Occipital lobe (tissue), 2 donors: Measurements from ENCODE around the gene AKAP8L. TPM values are rescaled to one million over a fixed set of nuclear protein-coding genes. Genes with fewer than 3 reads are reported as not detected.
"Not testable (repeated sequence)": the region's sequence is repeated elsewhere in the genome, so short reads cannot be mapped to it uniquely, and the experiment has no call there.

ENCODE experiments used
- DNase-seq: peaks from one replicate; lab custom pipeline; 2025; lab: John Stamatoyannopoulos, UW
- total RNA-seq: library from RNA; depleted of rRNA; stranded (reverse); fragments of >200 nt; gene quantifications from one replicate; pipeline ENCODE4 v1.2.3, GENCODE V29; 2014

AKAP8L gene
- total RNA-seq, 1 donor from 2014 or later = 59.6 TPM

DNA sequence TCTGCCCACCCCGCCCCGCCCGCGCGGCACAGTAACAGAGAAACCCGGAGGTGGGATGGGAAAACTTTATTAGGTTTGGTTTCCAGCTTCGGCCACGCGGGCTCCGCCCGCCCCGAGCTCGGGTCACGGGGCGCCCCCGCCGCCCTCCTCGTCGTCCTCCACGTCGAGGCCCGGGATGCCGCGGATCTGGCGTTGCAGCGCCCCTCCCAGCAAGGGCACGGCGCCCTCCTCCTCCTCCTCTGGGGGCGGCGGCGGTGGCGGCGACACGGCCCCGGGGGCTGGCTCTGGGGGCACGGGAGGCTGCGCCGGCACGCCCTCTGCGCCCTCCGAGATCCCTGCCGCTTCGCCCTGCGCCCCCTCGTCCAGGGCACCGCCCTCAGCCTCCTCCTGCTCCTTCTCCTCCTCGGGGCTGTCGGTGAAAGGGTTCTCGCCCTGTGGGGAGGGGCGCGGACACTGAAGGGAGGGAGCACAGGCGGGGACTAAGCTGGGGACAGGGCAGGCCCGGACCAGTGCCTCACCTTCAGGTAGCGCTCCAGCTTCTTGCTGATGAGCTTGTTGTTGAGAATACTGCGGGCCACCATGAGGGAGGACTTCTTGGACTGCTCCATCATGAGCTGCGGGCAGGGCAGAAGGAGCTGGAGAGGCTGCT lies 38.7 kb downstream of the AKAP8L start:
- no peak for DNase-seq

DNA sequence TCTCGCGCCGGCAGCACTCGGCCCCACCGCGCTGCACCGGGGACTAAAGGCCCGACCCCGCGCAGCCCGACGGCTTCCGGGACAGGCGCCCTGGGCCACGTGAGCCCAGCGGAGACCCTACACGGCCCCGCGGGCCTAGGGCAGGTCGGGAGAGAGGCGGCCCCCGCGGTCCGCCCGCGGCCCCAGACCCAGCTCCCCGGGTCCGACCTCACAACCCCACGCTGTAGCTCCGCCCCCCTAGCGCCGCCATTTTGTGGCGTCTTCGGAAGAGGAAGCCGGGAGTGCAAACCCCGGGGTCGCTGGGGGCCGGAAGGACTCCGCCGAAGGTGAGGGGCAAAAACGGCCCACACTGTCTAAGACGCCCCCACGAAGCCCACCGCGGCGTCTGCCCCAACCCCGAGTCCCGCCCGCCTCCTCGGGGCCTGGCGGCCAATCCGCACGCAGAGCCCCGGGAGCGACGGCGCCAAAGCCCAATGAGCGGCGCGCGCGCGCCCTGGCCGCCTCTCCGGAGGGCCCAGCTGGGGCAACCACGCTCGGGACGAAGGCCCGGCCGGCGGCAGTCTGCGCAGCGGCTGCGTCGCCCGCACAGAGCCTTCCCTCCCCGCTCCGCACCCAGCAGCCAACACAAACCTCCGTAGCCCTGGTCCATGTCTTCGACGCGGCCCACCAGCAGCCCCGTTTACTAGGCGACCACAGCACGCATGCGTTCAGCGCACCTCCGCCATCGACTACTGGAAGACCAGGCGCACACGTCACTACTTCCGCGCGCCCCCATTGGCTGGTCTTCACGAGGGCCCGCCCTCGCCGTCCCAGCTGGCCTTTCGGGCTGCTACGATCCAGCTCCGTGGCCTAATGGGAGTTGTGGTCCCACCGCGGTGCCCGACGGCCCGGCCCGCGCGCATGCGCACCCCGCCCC lies 39.4 kb downstream of the AKAP8L start, which contains the start of gene AKAP8:
Gene AKAP8 (minus strand): TSS at position 705 of the 916 bp plus-strand sequence. CDS start 56 bp downstream, at position 649.
- DNase-seq = peak; percentile 95

DNA sequence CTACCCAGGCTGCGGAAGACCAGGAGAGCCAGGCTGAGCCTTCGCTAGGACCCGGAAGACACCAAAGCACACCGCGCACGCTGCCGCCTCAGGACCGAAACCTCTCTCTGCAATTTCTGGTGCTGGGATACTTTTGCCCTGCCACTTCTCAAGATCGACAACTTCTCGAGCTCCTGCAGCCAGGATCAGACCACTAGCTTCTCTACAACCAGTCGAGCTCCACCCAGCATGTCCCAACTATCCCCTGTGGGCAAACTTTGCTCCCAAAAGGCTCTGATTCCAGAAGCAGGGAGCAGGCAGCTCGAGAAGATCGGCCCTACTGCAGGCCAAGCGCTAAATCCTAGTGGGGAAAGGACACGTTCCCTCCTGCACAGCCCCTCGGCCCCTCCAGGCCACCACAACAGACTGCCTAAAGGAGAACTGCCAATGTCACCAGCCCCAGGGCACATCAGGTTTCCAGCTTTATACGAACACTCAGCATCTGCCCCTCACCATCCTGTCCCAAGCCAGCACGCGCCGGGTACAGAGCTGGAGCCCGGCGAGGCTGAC lies 40.2 kb downstream of the AKAP8L start:
- DNase-seq = no peak

DNA sequence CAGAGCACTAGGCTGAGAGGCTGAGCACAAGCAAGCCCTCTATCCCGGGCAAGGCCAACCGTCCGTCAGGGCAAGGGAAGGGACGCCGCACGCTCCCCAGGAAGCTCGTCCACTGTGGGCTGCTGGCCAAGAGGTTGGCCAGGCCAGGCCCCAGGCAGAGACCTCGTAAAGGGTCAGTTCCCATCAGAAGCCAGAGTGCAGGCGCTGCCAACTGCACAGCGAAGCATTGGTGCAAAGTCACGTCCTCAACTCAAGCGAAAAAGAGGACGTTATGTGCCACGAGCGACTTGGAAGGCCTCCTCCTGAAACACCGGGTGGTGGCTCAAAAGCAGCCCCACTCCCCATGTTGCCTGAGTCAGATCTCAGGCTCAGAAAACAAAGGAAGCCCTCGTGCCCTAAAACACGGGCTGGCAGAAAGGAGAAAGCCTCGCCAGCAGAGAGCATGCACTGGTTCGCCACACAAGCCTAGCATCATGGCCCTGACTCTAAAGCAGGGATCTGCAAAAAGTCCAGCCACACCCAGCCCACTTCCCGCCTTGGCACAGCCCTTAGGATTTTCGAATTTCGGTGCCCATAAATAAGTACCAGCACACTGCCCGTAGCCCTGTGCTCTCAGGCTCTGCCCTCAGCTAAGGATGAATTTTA lies 43.9 kb downstream of the AKAP8L start:
- no peak for DNase-seq

DNA sequence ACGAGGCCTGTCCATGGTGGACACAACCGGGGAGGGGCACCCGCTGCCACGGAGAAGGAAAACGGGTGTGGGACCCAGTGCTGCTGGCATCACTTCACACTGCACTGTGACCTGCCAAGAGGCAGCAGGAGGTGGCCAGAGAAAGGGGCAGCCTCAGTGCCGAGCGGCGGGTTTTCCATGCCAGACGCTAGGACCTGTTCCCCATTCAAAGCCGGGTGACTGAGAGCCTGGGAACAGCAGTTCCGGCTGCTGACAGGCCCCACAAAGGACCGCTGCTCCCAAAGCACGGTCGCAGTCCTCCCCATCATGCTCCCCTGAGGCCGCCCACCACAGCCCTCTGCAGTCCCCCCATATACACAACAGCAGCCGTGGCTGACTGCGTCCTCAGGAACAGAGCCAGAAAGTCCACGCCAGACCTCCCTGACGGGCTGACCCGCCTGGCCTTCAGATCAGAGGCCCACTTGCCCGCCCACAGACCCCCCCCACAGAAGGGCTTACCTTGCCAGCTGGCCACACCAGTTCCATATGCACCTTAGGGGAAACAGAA lies 44.6 kb downstream of the AKAP8L start:
- DNase-seq = no peak

DNA sequence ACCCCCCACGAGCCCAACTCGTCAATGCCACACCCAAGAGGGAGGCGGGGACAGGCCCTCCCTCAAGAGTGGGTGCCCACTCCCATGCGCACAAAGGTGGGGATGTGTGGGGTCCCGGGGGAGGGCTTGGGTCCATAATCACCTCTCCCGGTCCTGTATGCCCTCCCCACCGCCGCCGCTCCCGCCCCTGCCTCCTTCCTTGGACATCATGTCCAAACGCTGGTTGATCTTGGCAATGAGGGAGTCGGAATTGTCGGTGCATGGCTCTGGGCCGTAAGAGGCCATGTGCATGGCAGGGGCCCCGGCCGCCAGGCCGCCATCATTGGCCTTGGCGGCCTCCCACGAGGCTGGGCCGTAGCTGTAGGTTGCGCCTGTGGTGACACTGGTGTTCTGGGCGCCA lies 45.1 kb downstream of the AKAP8L start:
- DNase-seq = no peak

DNA sequence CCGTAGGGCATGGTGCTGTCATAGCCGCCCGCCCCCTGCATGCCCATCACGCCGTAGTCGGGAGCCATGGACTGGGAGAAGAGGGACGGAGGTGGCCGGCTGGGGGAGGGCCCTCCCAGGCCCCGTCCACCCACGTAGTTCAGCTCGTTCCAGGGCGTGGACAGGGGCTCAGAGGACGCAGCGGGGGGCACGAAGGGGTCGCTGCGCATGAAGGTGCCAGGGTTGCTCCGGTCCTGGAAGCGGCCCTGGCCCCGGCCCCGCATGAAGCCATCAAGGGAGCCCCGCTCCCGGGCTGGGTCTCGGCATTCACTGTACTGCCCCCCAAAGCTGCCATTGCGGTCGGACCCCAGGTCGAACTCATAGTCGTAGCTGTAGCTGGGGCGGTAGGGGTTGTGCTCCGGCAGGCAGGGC lies 45.9 kb downstream of the AKAP8L start:
- no peak for DNase-seq

DNA sequence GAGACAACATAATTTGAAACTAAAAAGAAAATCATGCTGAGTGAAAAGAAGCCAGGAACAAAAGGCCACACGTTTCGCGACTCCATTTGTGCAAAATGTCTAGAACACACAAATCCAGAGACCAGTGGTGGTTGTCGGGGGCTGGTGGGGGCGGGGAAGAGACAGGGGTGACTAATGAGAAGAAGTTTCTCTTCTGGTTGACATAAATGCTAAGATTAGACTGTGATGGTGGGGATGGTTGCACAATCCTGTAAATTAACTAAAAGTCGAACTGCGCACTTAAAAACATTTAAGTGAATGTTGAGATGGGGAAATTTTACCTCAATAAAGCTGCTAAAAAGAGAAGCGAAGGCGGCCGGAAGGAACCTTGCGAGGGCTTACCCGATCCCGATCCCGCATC lies 46.3 kb downstream of the AKAP8L start:
- no peak for DNase-seq

DNA sequence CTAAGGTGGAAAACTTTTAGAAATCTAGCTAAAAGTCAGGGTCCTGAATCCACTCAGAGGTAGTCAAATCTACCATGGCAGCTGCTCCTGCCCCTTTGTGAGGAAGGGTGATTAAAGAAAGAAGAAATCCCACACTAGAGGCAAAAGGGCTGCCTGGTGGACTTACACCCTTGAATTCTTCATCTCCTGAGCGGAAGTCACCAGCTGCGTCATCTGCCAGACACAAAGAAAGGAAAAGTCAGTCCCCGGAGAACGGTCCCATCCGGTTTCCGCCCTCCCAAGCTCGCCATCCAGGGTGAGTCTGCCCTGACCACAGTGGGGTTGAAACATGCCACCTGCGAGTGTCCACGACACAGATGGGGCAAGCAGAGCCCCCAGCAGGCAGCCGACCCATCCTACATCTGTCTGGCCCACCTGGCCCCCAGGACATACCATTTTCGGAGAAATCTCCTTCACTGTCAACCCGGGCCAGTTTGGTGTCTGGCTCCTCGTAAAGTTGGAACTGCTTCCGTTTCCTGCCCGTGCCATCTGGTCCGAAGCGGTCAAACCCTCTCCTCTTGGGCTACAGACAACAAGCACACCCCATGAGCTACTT lies 46.9 kb downstream of the AKAP8L start:
- DNase-seq = no peak

DNA sequence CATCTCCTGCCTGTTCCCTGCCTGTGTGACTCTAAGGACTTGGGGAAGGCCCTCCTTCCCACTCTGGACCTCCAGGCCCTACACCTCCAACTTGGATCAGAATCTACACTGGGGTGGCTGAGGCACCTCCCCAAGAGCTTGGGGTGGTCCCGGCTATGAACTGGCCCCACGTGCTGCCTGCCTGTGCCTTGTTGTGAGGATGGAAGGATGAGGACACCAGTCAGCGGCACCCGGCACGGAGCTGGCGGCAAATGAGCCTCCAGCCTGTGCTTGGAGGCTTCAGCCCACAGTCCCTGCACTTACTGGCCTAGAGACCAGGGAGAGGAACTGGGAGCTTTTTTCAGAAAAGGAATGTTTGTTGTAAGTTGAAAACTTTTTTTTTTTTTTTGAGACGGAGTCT lies 47.7 kb downstream of the AKAP8L start:
- no peak for DNase-seq

DNA sequence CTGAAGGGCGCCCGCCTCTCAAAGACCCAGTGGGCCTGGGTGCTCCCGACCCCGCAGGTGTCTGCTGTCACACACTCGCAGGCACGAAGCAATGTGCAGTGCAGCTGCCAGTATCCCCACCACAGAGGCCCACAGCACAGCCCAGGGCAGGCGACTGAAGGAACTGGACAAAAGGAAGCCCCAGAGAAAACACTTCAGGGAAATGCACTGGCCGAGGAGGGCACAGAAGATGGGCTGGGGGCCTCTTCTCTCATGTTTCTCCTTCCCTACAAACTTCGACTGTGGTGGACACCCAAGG lies 49.2 kb downstream of the AKAP8L start:
- no peak for DNase-seq

DNA sequence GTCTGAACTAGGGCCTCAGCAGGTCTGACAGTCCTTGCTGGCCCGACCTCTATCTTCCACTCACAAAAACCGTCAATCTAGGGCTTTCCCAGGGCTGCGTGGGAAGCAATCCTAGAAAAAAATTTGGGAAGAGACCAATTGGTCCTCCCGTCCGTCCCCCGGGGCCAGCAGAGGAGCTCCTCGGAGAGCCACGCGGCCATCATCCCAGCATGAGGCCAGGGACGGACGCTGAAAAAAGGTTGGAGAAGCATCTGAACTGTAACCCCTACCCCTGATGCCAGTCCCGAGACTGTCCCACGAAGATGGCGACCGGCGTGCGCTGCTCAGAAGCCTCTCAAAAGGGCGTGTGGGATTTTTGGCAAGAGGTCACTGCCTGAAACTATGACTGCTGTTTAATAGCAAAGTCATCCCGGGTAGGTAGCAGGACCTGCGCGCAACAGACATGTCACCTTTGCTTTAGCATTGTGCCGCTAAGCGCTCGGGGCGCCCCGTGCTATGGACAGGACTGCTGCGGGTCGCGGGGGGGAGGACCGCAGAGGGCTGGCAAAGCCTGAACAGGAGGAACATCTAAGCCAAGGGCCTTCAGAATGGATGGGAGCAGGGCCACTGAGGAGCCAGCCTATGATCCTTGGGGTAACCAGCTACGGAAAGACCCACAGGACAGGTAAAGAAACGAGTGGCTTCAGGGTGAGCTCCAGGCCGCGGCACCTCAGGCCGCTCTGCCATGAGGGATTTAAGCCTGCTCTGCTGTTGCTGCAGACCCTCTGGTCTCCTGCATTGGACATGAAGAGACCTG lies 49.8 kb downstream of the AKAP8L start:
- no peak for DNase-seq

DNA sequence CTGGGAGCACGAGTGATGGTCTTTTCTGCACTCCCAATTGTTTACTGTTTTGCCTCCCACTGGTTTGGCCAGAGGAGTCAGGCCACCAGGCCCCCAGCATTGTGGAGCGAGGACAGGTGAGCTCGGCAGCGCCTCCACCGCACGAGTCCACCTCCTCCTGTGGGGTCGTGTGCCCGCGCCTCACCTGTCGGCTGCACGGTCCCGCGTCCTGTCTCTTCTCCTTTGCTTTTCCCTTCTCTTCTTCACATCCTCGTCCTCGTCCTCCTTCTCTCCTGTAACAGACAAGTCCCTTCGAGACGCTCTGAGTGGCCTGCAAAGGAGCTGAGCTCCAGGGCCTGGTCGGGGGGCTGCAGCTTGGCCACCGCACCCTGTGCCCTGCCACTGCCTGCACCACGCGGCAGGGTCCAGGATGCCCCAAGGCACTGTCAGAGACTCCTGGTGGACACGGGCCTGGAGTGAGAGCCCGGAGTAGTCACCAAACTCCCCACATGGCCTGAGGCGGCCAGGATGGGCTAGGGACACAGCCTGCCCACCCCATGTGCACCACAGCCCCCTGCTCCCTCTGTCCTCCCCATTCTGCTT lies 50.6 kb downstream of the AKAP8L start:
- no peak for DNase-seq

DNA sequence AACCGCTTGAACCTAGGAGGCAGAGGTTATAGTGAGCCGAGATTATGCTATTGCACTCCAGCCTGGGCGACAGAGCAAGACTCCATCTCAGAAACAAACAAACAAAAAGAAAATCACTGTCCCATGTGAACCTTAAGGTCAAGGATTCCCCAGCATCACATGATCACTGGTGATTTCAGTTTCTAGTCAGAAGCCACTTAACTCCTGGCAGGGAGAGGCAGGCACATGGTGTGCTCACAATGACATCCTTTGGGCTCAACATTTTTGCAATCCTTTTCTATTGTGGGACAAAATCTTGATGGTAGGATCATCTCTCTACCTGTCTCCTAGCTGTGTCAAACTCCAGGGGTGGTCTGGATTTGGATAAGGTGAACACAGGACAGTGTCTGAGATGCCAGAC lies 51.3 kb downstream of the AKAP8L start:
- DNase-seq = no peak

DNA sequence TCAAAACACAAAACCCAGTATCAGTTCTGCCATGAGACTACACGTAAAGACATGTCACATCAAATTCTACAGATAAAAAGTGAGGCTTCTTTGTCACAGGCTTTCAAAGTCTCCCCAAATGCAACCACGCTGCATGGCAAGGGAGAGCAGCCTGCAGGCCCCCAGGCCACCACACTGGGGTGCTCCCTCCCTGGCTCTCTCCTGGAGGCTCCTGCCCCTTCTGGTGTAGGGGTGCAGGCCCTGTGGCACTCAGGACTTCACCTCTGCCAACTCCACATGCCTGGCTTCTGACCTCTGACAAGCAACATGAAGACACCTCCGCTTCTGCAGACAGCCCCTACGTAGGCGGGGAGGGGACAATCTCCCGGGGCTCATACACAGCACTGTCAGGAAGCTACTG lies 53.5 kb downstream of the AKAP8L start:
- no peak for DNase-seq

DNA sequence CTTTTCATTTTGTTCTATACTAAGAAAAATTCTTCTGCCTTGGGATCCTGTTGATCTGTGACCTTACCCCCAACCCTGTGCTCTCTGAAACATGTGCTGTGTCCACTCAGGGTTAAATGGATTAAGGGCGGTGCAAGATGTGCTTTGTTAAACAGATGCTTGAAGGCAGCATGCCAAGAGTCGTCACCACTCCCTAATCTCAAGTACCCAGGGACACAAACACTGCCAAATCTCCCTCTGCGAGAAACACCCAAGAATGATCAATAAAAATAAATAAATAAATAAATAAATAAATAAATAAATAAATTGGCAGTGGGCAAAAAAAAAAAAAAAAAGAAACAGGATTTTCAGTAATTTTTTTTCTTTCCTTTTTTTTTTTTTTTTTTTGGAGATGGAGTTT lies 55.0 kb downstream of the AKAP8L start:
- DNase-seq = not testable (repeated sequence)

DNA sequence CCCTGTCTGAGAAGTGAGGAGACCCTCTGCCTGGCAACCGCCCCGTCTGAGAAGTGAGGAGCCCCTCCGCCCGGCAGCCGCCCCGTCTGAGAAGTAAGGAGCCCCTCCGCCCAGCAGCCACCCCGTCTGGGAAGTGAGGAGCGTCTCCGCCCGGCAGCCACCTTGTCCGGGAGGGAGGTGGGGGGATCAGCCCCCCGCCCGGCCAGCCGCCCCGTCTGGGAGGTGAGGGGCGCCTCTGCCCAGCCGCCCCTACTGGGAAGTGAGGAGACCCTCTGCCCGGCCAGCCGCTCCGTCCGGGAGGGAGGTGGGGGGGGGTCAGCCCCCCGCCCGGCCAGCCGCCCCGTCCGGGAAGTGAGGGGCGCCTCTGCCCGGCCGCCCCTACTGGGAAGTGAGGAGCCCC lies 55.7 kb downstream of the AKAP8L start:
- not testable (repeated sequence) for DNase-seq

DNA sequence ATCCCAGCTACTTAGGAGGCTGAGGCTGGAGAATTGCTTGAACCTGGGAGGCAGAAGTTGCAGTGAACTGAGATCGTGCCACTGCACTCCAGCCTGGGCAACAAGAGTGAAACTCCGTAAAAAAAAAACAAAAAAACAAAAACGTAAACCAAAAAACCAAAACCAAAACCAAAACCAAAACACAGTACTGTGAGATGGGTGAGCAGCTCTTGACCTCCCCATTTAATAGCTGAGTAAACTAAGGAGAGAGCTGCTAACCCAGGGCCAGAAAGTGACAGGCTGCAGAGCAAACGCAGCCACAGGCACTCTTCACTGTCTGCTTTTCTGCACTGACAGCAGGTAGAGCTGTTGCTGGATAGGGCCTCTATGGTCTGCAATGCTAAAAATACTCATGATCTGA lies 58.8 kb downstream of the AKAP8L start:
- DNase-seq = not testable (repeated sequence)

DNA sequence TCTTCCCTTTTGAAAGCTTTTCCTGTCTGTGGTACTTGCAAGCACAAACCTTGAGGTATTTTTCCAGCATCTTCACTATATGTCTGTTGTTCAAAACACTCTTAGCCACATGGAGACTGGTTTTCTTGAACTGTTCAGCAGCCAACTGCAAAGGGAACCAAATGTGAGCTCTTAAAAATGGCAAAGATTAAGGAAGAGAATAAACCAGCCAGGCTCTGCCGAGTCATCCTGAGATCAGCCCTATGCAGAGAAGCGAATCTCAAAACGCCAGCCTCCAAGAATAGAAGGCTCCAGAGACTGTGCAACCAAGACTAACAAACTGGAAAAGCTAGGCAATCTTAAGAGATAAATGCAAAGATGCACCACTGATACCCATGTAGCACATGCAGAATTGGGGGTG lies 59.9 kb downstream of the AKAP8L start:
- DNase-seq = no peak

DNA sequence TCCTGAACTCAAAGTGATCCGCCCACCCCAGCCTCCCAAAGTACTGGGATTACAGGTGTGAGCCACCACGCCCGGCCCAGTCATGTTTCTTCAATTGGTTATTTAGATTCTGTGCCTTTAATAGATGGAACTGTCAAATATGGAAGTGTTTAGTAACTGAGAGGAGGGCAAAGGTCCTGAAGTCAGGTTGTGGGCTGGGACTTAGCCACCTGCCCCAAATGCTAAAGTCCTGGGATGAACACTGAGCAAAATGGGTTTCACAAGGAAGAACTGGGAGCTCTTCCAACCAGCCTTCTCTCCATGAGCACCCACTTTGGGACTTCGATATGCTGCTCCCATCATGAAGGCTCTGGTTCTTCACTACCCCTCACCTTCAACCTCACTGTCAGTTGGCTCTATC lies 60.9 kb downstream of the AKAP8L start:
- no peak for DNase-seq
